Esophagus muscularis mucosa (tissue), 3 donors: ENCODE results near the gene GABRP.

ENCODE experiments used
- POLR2A ChIP-seq: fragments of 450-650 bp; IDR thresholded peaks from one replicate; pipeline ENCODE4 v1.6.1; 2017; ENCODE audit warnings: antibody characterized with exemption, moderate library complexity, mild to moderate bottlenecking, low read depth
- POLR2AphosphoS5 ChIP-seq, 2 donors: sonication (generic); formaldehyde crosslinking; IDR thresholded peaks; one replicate each; pipeline ENCODE4 v1.6.1; 2017; ENCODE audit warnings: antibody characterized with exemption in 2 of 2
- TF ChIP-seq, protein P1 (sequence below), 3 experiments: fragments of 200-600 bp in 2 of 3; fragments of 450-650 bp in 1 of 3; sonication (generic) in 2 of 3; IDR thresholded peaks; one replicate each; pipeline ENCODE4 v1.5.1; 2017 to 2019; ENCODE audit warnings: antibody characterized with exemption in 3 of 3, mild to moderate bottlenecking in 2 of 3, moderate library complexity in 1 of 3

DNA sequence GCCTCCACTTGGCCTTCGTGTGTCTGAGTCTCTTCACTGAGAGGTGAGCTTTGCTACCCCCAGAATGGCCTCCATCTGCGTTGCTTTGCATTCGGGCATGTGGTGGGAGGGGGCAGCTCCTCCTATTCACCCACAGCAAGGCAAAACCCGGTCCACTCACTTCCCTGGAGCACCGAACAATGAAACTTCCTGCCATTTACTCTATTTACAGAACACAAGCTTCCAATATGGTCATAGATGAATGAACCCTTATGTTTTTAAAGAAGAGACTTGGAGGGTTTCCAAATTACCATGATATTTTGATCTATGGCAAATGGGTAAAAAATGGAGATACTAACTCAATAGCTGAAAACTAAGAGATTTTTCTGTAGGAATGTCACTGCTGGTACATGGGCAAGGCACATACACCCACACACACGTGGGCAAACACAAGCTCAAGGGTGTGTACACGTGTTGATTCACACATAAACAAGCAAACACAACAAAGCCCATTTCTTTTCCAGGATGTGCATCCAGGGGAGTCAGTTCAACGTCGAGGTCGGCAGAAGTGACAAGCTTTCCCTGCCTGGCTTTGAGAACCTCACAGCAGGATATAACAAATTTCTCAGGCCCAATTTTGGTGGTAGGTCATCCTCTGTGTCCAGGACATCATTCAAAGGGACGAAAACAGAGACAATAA, 5.2 kb downstream of the GABRP start:
- no peak for TF ChIP-seq POLR2A
- TF ChIP-seq, protein P1, sequence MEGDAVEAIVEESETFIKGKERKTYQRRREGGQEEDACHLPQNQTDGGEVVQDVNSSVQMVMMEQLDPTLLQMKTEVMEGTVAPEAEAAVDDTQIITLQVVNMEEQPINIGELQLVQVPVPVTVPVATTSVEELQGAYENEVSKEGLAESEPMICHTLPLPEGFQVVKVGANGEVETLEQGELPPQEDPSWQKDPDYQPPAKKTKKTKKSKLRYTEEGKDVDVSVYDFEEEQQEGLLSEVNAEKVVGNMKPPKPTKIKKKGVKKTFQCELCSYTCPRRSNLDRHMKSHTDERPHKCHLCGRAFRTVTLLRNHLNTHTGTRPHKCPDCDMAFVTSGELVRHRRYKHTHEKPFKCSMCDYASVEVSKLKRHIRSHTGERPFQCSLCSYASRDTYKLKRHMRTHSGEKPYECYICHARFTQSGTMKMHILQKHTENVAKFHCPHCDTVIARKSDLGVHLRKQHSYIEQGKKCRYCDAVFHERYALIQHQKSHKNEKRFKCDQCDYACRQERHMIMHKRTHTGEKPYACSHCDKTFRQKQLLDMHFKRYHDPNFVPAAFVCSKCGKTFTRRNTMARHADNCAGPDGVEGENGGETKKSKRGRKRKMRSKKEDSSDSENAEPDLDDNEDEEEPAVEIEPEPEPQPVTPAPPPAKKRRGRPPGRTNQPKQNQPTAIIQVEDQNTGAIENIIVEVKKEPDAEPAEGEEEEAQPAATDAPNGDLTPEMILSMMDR (IDR thresholded peaks at IDR 0.05): no peak
- no peak for TF ChIP-seq POLR2AphosphoS5 (IDR thresholded peaks at IDR 0.05)
